ENCODE data around the gene ANO7. TPM values are rescaled to one million over a fixed set of nuclear protein-coding genes. Genes with fewer than 3 reads are reported as not detected.

The ANO7 gene
- total RNA-seq, 4 donors from 2014 or later, result 0.59 TPM; not detected in 3

DNA sequence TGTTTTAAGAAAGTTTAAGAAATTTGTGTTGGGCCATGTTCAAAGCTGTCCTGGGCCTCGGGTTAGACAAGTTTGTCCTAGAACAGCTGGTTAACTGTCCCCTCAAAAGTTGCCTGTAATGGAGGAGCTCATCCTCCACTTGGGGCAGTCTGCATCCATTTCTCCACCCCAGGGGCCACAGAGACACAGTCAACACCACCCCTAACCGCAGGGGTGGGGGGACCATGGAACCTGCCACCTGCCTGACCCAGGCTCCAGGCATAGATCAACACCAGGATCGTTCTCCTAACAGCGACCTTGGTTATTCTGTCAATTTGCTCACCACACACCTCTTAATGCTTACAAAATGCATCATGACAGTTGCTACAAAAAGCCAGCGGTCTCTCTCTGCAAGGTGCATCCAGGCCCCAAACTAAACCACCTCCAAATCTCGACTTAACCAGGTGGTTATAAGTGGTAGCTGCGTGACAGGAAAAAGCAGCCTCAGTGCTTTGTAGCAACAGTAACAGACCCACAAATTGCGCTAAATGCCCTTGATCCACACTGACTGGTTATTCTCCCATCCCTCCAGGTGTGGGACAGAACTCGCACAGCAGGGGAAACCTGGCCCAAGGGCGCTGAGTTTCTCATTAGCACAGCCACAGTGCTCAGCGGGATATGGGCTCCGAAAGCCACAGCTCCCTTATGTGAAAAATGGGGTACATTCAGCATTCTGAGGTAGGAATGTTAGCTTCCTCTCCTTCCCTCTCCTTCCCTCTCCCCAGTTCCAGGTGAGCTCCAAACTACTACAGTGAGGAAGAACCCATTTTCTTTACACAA, 79.0 kb downstream of the ANO7 start:
- no peak for TF ChIP-seq POLR2A (IDR thresholded peaks at IDR 0.05)
- TF ChIP-seq, protein P1, sequence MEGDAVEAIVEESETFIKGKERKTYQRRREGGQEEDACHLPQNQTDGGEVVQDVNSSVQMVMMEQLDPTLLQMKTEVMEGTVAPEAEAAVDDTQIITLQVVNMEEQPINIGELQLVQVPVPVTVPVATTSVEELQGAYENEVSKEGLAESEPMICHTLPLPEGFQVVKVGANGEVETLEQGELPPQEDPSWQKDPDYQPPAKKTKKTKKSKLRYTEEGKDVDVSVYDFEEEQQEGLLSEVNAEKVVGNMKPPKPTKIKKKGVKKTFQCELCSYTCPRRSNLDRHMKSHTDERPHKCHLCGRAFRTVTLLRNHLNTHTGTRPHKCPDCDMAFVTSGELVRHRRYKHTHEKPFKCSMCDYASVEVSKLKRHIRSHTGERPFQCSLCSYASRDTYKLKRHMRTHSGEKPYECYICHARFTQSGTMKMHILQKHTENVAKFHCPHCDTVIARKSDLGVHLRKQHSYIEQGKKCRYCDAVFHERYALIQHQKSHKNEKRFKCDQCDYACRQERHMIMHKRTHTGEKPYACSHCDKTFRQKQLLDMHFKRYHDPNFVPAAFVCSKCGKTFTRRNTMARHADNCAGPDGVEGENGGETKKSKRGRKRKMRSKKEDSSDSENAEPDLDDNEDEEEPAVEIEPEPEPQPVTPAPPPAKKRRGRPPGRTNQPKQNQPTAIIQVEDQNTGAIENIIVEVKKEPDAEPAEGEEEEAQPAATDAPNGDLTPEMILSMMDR (IDR thresholded peaks at IDR 0.05), result no peak
- Histone ChIP-seq H3K9me3 (no peaks in the 10 kb centered on the region), H3K4me1 (peaks cover 27 to 36% (median 28%) of the 10 kb centered on the region in 3 donors), H3K4me3 (no peak overlapping the region), H3K36me3 (peaks cover 8 to 66% (median 23%) of the 10 kb centered on the region in 3 donors), H3K27me3 (no peaks in the 10 kb centered on the region), H3K27ac (no peak overlapping the region)
- no peak for DNase-seq
- WGBS, 2 donors, result 59 to 82% methylated on average over 6 to 11 of the region's 12 CpGs
- intact Hi-C loops (cut with DNase I), result no loop called here

DNA sequence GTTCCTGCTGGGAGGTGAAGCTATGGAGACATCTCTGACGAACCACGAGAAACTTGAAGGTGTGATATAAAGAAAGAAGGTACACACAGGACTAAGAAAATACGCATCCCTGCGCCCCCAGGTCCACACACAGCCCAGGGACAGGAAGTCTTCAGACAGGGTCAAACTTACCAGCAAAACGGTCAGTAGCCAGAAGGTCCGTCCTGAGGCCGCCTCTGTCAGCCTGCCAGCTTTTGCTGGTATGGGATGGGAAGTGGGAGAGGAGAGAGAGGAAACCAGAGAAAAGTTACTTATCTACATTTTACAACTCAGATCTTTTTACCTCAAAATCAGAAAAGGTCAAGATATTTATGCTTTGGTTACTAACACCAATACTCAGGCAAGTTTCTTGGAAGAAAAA, 79.8 kb downstream of the ANO7 start:
- Histone ChIP-seq H3K9me3 (no peaks in the 10 kb centered on the region), H3K4me3 (no peak overlapping the region), H3K27me3 (no peaks in the 10 kb centered on the region), H3K36me3 (peaks cover 4 to 58% (median 15%) of the 10 kb centered on the region in 3 donors), H3K4me1 (peaks cover 28 to 42% (median 30%) of the 10 kb centered on the region in 3 donors), H3K27ac (no peak overlapping the region)
- 68 to 69% methylated on average over 7 of the region's 7 CpGs for WGBS, 2 donors
- TF ChIP-seq, protein P1 (IDR thresholded peaks at IDR 0.05), result no peak
- no peak for TF ChIP-seq POLR2A (IDR thresholded peaks at IDR 0.05)
- intact Hi-C loops (cut with DNase I), result no loop called here
- DNase-seq, result no peak

DNA sequence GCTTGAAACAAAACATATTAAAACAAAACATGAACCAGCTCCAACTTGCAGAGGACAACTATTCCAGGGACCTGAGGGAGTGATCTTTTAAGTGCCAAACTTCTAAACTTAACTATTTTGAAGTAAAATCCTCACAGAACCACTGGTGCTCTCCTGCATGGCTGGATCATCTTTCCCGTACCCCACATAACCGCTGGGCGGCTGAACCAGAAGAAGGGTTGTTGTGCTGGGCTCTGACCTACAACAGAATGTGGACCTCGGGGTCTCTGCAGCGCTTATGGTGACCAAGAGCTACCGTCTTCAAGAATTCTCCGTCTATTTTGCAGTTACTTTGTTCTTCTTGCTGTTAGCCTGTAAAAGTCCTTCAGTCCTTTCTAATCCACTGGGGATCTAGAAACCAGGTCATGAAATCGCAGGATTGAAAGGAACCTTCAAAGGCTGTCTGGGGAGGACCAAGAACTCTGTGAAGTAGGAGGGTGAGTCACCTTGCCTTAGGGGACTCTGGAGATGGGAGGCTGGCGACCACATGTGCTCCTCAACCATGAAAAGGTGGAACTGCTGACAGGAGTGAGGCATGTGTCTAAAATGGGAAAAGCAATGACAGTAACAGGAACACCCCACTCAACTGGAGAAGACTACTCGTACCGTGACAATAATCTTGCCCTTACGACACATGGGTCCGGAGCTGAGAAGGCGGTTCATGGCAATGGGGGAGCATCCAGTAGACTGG, 80.4 kb downstream of the ANO7 start:
- no peak overlapping the region for H3K4me3 ChIP-seq
- H3K9me3 ChIP-seq, result no peaks in the 10 kb centered on the region
- 62 to 81% methylated on average over 14 of the region's 14 CpGs for WGBS, 2 donors
- no peak for DNase-seq
- peaks cover under 1 to 52% (median 13%) of the 10 kb centered on the region in 3 donors for H3K36me3 ChIP-seq
- intact Hi-C loops (cut with DNase I), result no loop called here
- no peaks in the 10 kb centered on the region for H3K27me3 ChIP-seq
- H3K4me1 ChIP-seq, result peaks cover 28 to 48% (median 32%) of the 10 kb centered on the region in 3 donors
- TF ChIP-seq, protein P1 (IDR thresholded peaks at IDR 0.05), result no peak
- TF ChIP-seq POLR2A (IDR thresholded peaks at IDR 0.05), result no peak
- no peak overlapping the region for H3K27ac ChIP-seq

DNA sequence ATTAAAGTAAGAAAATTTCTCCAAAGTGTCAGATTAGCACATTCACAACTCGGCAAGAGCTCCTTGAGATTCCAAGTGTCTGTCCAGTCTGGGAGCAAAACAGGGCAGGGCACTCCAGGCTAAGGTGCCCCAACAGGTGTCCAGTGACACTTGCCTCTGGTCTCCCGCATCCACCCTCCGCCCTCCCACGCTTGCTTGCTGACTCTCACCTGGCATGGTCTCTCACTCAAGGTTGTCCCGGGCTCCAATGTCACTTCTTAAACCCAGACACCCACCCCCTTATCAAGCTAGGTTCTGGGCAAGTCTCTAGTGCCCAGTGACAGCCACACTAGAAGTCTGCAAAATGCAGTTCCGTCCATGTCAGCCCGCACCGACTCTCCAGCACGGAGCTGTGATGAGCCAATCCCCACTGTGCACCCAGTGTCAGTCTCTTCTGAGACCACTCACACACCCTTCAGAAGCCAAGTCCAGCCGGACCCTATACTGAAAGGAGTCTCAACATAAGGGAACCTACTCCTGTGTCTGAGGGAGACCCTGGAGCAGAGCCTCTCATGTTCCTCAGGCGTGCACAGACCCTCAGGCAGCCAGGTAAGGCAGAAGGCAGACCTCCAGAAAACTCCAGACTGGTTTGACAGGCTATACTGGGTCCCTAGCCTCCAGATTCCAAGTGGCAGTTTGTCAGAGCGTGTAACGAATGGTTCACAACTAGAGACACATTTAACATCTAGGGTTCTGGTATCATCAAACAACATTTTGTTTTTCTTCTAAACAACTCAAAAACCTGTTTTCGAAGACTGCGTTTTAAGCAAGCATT, 81.4 kb downstream of the ANO7 start:
- WGBS, 2 donors, result 56 to 73% methylated on average over 11 to 13 of the region's 15 CpGs
- peaks cover 0 to 42% (median 3%) of the 10 kb centered on the region in 3 donors for H3K36me3 ChIP-seq
- peaks cover 28 to 52% (median 32%) of the 10 kb centered on the region in 3 donors for H3K4me1 ChIP-seq
- no peaks in the 10 kb centered on the region for H3K9me3 ChIP-seq
- no peak for DNase-seq
- peak overlapping the region in 3 of 4 donors; percentile 27 to 97 (median 90) for H3K27ac ChIP-seq
- no peak for TF ChIP-seq POLR2A (IDR thresholded peaks at IDR 0.05)
- TF ChIP-seq, protein P1 (IDR thresholded peaks at IDR 0.05), result no peak
- H3K27me3 ChIP-seq, result no peaks in the 10 kb centered on the region
- intact Hi-C loops (cut with DNase I), result no loop called here
- H3K4me3 ChIP-seq, result peak overlapping the region in 2 of 4 donors; percentile 73 to 100
